Esophagus mucosa (tissue), 1 donor: ENCODE results near the gene CAPN10. TPM values are rescaled to one million over a fixed set of nuclear protein-coding genes. Genes with fewer than 3 reads are reported as not detected.
"Not testable (repeated sequence)": the region's sequence is repeated elsewhere in the genome, so short reads cannot be mapped to it uniquely, and the experiment has no call there.

Experiments used
- ATAC-seq: fragments of 200-7000 bp; cut with Tn5 transposase; one replicate; pipeline ENCODE4 v1.9.1; 2020
- total RNA-seq: library from RNA; stranded (reverse); gene quantifications from one replicate; pipeline ENCODE4 v1.2.4, GENCODE V29; 2023
- donor health status: DM: yes; HTN: yes; CAD: no.

Gene CAPN10
- total RNA-seq: 10.5 TPM

GRCh38 chr2:240586198-240586918, at the start of gene CAPN10:
Gene CAPN10, plus strand, starts transcription at chr2:240586734. Its CDS starts 178 bp downstream, at chr2:240586912.
- peak; percentile 90 for ATAC-seq

GRCh38 chr2:240538031-240538780, 48.3 kb upstream of the CAPN10 start:
- ATAC-seq: no peak

GRCh38 chr2:240539101-240539500, 47.4 kb upstream of the CAPN10 start:
- not testable (repeated sequence) for ATAC-seq

- ATAC-seq: no peak
These were observed 46.6 kb upstream of the CAPN10 start for GRCh38 chr2:240539906-240540305.

- ATAC-seq: no peak
These were observed 35.2 kb upstream of the CAPN10 start for GRCh38 chr2:240551288-240551687.

GRCh38 chr2:240551811-240552210, 34.7 kb upstream of the CAPN10 start:
- ATAC-seq: no peak

- no peak for ATAC-seq
These were observed 32.5 kb upstream of the CAPN10 start for GRCh38 chr2:240553956-240554480.

- no peak for ATAC-seq
These were observed 31.6 kb upstream of the CAPN10 start for GRCh38 chr2:240554767-240555493.

GRCh38 chr2:240555541-240556250, 30.8 kb upstream of the CAPN10 start:
- ATAC-seq: no peak

- ATAC-seq: no peak
These were observed 29.9 kb upstream of the CAPN10 start for GRCh38 chr2:240556553-240557100.

- no peak for ATAC-seq
These were observed 29.3 kb upstream of the CAPN10 start for GRCh38 chr2:240557101-240557751.

GRCh38 chr2:240557808-240558207, 28.7 kb upstream of the CAPN10 start, which contains the start of gene ANKMY1:
Gene ANKMY1, minus strand, starts transcription at chr2:240557988. Its CDS starts 653 bp downstream, at chr2:240557335.
- peak; percentile 27 for ATAC-seq

- no peak for ATAC-seq
These were observed 28.2 kb upstream of the CAPN10 start for GRCh38 chr2:240558236-240558761.

- no peak for ATAC-seq
These were observed 27.2 kb upstream of the CAPN10 start for GRCh38 chr2:240559286-240559685.

GRCh38 chr2:240560084-240560479, 26.5 kb upstream of the CAPN10 start, which contains the start of gene DUSP28:
Gene DUSP28, plus strand, starts transcription at chr2:240560357. Its CDS starts 328 bp downstream, at chr2:240560685.
- ATAC-seq: peak; percentile 79

GRCh38 chr2:240560480-240561324, 25.8 kb upstream of the CAPN10 start:
- peak; percentile 84 for ATAC-seq

- peak; percentile 24 for ATAC-seq
These were observed 25.1 kb upstream of the CAPN10 start for GRCh38 chr2:240561325-240561971.

GRCh38 chr2:240563231-240563630, 23.3 kb upstream of the CAPN10 start:
- not testable (repeated sequence) for ATAC-seq

GRCh38 chr2:240563951-240564560, 22.5 kb upstream of the CAPN10 start:
- no peak for ATAC-seq
